H1 (cell line): ENCODE results near the gene ZNF513. TPM values are rescaled to one million over a fixed set of nuclear protein-coding genes. Genes with fewer than 3 reads are reported as not detected.
A peak's percentile ranks its signal among the peaks of the same experiment; 100 is the strongest.

ENCODE experiments used
- FOSL1 ChIP-seq: IDR thresholded peaks from 2 replicates; pipeline ENCODE4 v1.6.1; 2011; ENCODE audit warnings: mild to moderate bottlenecking, low read depth, low read length, moderate library complexity; ENCODE audit not compliant: insufficient read depth
- JUND ChIP-seq: IDR thresholded peaks from 2 replicates; pipeline ENCODE4 v1.6.1; 2011; ENCODE audit warnings: mild to moderate bottlenecking, improper control_type of control experiment, low read length
- KDM4A ChIP-seq: IDR thresholded peaks from one replicate; pipeline ENCODE4 v1.7.1; 2012; ENCODE audit warnings: low read depth, mild to moderate bottlenecking, moderate library complexity, low read length, inconsistent platforms; ENCODE audit not compliant: severe bottlenecking
- KDM5A ChIP-seq: fragments of 200-600 bp; IDR thresholded peaks from 2 replicates; pipeline ENCODE4 v1.7.1; 2012; ENCODE audit warnings: mild to moderate bottlenecking, low read length, inconsistent platforms, mixed read lengths
- RFX5 ChIP-seq: IDR thresholded peaks from 2 replicates; pipeline ENCODE4 v1.6.1; 2011; ENCODE audit warnings: low read depth, low read length, improper control_type of control experiment, borderline replicate concordance
- RXRA ChIP-seq: IDR thresholded peaks from 2 replicates; pipeline ENCODE4 v1.6.1; 2011; ENCODE audit warnings: low read depth, mild to moderate bottlenecking, low read length, moderate library complexity; ENCODE audit not compliant: insufficient read depth
- TAF1 ChIP-seq: IDR thresholded peaks from 2 replicates; pipeline ENCODE4 v1.6.1; 2011; ENCODE audit warnings: mild to moderate bottlenecking, low read depth, low read length
- polyA plus RNA-seq, 7 experiments: library from polyadenylated mRNA; depleted of rRNA in 3 of 7; stranded (reverse) in 5 of 7; unstranded in 2 of 7; fragments of >200 nt in 5 of 7; fragments of 200-250 nt in 2 of 7; gene quantifications; 1 replicate in 5 of 7; 2 replicates in 1 of 7; 4 replicates in 1 of 7; pipeline versions ENCODE4 v1.2.1 to v1.2.3, GENCODE V29; 2011 to 2013; ENCODE audit warnings: missing spikeins in 2 of 7, mixed read lengths in 2 of 7
- total RNA-seq: library from RNA; stranded (reverse); fragmentation: NEBNext Ultra II Directional; extraction: Animal tissue kit (Norgen Biotek cat#: 25700); gene quantifications from 2 replicates; pipeline ENCODE4 v1.2.1, GENCODE V29; 2021
- TF ChIP-seq, protein P1 (sequence below): fragments of 300-600 bp; sonication (generic); IDR thresholded peaks from 2 replicates; pipeline ENCODE4 v1.7.1; 2012; ENCODE audit warnings: low read length, moderate library complexity, mild to moderate bottlenecking, inconsistent platforms; ENCODE audit not compliant: insufficient replicate concordance
- TF ChIP-seq, protein P2 (sequence below): IDR thresholded peaks from 2 replicates; pipeline ENCODE4 v1.6.1; 2012; ENCODE audit warnings: low read length, inconsistent platforms

ZNF513 gene
- total and polyA plus RNA-seq, 2 of the 8 experiments (the other 6 are each of a cell fraction or from before 2014, with no cell fraction given) = 17.3 to 29.5 TPM

DNA sequence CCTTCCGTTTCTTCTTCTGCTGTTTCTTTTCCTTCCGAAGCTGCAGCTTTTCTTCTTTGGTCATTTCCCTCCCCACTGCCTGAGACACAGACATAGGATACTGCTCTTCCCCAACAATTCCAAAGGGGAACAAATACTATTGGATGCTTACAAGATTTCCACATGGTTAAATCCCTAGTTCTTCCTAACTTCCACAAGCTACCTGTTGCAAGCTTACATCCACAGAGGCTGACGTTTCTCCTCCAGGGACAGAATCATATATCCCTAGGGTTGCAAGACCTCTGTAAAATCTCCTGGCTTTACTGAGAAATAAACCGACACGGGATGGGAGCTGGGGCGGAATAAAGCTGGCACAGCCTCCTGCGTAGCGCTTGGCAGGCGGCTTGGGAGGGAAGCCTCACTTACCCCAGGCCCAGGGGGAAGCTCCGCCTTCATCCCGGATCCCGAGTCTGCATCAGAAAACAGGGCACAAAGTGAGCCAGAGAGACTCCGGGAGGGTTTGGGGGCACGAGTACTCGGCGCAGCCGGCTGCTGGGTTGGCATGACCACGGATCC, 11.0 kb downstream of the ZNF513 start (continued):
- TF ChIP-seq, protein P1, sequence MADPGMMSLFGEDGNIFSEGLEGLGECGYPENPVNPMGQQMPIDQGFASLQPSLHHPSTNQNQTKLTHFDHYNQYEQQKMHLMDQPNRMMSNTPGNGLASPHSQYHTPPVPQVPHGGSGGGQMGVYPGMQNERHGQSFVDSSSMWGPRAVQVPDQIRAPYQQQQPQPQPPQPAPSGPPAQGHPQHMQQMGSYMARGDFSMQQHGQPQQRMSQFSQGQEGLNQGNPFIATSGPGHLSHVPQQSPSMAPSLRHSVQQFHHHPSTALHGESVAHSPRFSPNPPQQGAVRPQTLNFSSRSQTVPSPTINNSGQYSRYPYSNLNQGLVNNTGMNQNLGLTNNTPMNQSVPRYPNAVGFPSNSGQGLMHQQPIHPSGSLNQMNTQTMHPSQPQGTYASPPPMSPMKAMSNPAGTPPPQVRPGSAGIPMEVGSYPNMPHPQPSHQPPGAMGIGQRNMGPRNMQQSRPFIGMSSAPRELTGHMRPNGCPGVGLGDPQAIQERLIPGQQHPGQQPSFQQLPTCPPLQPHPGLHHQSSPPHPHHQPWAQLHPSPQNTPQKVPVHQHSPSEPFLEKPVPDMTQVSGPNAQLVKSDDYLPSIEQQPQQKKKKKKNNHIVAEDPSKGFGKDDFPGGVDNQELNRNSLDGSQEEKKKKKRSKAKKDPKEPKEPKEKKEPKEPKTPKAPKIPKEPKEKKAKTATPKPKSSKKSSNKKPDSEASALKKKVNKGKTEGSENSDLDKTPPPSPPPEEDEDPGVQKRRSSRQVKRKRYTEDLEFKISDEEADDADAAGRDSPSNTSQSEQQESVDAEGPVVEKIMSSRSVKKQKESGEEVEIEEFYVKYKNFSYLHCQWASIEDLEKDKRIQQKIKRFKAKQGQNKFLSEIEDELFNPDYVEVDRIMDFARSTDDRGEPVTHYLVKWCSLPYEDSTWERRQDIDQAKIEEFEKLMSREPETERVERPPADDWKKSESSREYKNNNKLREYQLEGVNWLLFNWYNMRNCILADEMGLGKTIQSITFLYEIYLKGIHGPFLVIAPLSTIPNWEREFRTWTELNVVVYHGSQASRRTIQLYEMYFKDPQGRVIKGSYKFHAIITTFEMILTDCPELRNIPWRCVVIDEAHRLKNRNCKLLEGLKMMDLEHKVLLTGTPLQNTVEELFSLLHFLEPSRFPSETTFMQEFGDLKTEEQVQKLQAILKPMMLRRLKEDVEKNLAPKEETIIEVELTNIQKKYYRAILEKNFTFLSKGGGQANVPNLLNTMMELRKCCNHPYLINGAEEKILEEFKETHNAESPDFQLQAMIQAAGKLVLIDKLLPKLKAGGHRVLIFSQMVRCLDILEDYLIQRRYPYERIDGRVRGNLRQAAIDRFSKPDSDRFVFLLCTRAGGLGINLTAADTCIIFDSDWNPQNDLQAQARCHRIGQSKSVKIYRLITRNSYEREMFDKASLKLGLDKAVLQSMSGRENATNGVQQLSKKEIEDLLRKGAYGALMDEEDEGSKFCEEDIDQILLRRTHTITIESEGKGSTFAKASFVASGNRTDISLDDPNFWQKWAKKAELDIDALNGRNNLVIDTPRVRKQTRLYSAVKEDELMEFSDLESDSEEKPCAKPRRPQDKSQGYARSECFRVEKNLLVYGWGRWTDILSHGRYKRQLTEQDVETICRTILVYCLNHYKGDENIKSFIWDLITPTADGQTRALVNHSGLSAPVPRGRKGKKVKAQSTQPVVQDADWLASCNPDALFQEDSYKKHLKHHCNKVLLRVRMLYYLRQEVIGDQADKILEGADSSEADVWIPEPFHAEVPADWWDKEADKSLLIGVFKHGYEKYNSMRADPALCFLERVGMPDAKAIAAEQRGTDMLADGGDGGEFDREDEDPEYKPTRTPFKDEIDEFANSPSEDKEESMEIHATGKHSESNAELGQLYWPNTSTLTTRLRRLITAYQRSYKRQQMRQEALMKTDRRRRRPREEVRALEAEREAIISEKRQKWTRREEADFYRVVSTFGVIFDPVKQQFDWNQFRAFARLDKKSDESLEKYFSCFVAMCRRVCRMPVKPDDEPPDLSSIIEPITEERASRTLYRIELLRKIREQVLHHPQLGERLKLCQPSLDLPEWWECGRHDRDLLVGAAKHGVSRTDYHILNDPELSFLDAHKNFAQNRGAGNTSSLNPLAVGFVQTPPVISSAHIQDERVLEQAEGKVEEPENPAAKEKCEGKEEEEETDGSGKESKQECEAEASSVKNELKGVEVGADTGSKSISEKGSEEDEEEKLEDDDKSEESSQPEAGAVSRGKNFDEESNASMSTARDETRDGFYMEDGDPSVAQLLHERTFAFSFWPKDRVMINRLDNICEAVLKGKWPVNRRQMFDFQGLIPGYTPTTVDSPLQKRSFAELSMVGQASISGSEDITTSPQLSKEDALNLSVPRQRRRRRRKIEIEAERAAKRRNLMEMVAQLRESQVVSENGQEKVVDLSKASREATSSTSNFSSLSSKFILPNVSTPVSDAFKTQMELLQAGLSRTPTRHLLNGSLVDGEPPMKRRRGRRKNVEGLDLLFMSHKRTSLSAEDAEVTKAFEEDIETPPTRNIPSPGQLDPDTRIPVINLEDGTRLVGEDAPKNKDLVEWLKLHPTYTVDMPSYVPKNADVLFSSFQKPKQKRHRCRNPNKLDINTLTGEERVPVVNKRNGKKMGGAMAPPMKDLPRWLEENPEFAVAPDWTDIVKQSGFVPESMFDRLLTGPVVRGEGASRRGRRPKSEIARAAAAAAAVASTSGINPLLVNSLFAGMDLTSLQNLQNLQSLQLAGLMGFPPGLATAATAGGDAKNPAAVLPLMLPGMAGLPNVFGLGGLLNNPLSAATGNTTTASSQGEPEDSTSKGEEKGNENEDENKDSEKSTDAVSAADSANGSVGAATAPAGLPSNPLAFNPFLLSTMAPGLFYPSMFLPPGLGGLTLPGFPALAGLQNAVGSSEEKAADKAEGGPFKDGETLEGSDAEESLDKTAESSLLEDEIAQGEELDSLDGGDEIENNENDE = no peak
- TF ChIP-seq, protein P2, sequence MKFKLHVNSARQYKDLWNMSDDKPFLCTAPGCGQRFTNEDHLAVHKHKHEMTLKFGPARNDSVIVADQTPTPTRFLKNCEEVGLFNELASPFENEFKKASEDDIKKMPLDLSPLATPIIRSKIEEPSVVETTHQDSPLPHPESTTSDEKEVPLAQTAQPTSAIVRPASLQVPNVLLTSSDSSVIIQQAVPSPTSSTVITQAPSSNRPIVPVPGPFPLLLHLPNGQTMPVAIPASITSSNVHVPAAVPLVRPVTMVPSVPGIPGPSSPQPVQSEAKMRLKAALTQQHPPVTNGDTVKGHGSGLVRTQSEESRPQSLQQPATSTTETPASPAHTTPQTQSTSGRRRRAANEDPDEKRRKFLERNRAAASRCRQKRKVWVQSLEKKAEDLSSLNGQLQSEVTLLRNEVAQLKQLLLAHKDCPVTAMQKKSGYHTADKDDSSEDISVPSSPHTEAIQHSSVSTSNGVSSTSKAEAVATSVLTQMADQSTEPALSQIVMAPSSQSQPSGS = 0 out of 2 replicates have a peak, but pooled peaks have one; percentile 48
- TF ChIP-seq RFX5 = no peak
- TF ChIP-seq JUND = no peak
- no peak for TF ChIP-seq KDM5A
- peak; percentile 30; the same call in 1 of the 2 replicates for TF ChIP-seq TAF1
- no peak for TF ChIP-seq RXRA
- no peak for TF ChIP-seq KDM4A
- TF ChIP-seq FOSL1 = no peak
